Measurements from ENCODE around the gene DPP6. TPM values are rescaled to one million over a fixed set of nuclear protein-coding genes. Genes with fewer than 3 reads are reported as not detected.

Gene DPP6
- total RNA-seq, 2 experiments from 2014 or later: not detected

DNA sequence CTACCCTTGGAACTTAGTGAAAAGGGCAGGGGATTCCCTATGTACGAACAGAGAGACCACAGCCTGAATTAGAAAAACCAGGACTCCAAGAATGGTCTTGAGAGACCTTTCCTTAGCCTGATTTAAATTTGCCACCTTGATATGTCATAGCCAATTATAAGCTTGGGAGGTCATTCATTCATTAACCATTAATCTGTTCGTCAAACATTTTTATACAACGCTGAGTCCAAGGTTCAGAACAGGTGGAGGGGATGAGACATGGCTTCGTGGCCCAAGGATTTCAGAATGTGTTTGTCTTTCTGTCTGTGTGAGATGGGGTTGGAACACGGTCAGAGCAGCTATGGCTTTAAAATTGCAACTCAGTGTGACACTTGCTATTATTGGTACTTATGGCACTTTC is 792.8 kb downstream of the DPP6 start:
- no peak overlapping the region for H3K27ac ChIP-seq (ENCODE audit: low read depth in 1 of 2, low read length in 2 of 2)
- ATAC-seq (ENCODE audit: poor library complexity) (no peak), DNase-seq (no peak)
- TF ChIP-seq, protein P1, sequence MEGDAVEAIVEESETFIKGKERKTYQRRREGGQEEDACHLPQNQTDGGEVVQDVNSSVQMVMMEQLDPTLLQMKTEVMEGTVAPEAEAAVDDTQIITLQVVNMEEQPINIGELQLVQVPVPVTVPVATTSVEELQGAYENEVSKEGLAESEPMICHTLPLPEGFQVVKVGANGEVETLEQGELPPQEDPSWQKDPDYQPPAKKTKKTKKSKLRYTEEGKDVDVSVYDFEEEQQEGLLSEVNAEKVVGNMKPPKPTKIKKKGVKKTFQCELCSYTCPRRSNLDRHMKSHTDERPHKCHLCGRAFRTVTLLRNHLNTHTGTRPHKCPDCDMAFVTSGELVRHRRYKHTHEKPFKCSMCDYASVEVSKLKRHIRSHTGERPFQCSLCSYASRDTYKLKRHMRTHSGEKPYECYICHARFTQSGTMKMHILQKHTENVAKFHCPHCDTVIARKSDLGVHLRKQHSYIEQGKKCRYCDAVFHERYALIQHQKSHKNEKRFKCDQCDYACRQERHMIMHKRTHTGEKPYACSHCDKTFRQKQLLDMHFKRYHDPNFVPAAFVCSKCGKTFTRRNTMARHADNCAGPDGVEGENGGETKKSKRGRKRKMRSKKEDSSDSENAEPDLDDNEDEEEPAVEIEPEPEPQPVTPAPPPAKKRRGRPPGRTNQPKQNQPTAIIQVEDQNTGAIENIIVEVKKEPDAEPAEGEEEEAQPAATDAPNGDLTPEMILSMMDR (IDR thresholded peaks at IDR 0.05): no peak
- Mint-ChIP-seq H3K4me3 (no peak overlapping the region), H3K36me3 (ENCODE audit: low read depth) (no peaks in the 10 kb centered on the region), H3K4me1 (ENCODE audit: low read depth) (no peaks in the 10 kb centered on the region), H3K27me3 (peaks cover 43% of the 10 kb centered on the region), H3K9me3 (peaks cover 7% of the 10 kb centered on the region), H3K27ac (no peak overlapping the region)
- H3K4me1 ChIP-seq (ENCODE audit: insufficient read depth, low read length): no peaks in the 10 kb centered on the region
- intact Hi-C loops (cut with DNase I, micrococcal nuclease): no loop called here
- no peaks in the 10 kb centered on the region for H3K36me3 ChIP-seq (ENCODE audit: insufficient read depth, low read length)
- peaks cover 0 to 13% of the 10 kb centered on the region in 2 experiments for H3K27me3 ChIP-seq (ENCODE audit: control insufficient read depth in 1 of 2, insufficient read depth in 2 of 2, low read length in 2 of 2)
- no peak overlapping the region for H3K4me3 ChIP-seq (ENCODE audit: low read length)
- ChIA-PET POLR2A (no interaction called here), CTCF (interaction anchor here (1.0 kb wide), 1 partner anchor 11 kb away, joined by 3 read pairs; no protein-coding TSS in a partner anchor)
- H3K9me3 ChIP-seq (ENCODE audit: control insufficient read depth in 1 of 2, insufficient read depth in 1 of 2, low read length in 2 of 2): peaks cover 3 to 4% of the 10 kb centered on the region in 2 experiments

DNA sequence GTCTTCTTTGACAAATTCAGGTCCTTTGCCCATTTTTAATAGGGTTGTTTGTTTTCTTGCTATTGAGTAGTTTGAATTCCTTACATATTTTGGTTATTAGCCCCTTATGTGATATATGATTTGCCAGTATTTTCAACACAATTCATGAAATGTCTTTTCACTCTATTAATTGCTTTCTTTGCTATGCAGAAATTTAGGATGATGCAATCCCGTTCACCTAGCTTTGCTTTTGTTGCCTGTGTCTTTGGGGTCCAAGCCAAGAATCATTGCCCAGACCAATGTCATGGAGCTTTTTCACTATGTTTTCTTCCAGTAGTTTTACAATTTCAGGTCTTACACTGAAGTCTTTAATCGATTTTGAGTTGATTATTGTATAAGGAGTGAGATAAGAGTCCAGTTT is 796.3 kb downstream of the DPP6 start:
- Histone ChIP-seq H3K4me3 (ENCODE audit: low read length) (no peak overlapping the region), H3K27me3 (ENCODE audit: control insufficient read depth in 1 of 2, insufficient read depth in 2 of 2, low read length in 2 of 2) (peaks cover 0 to 8% of the 10 kb centered on the region in 2 experiments), H3K4me1 (ENCODE audit: insufficient read depth, low read length) (no peaks in the 10 kb centered on the region), H3K36me3 (ENCODE audit: insufficient read depth, low read length) (no peaks in the 10 kb centered on the region), H3K27ac (ENCODE audit: low read depth in 1 of 2, low read length in 2 of 2) (no peak overlapping the region), H3K9me3 (ENCODE audit: control insufficient read depth in 1 of 2, insufficient read depth in 1 of 2, low read length in 2 of 2) (peaks cover 5 to 8% of the 10 kb centered on the region in 2 experiments)
- H3K9me3 Mint-ChIP-seq: peaks cover 7% of the 10 kb centered on the region
- ChIA-PET POLR2A (no interaction called here), CTCF (no interaction called here)
- intact Hi-C loops (cut with DNase I, micrococcal nuclease): no loop called here
- TF ChIP-seq, protein P1 (IDR thresholded peaks at IDR 0.05): no peak
- no peaks in the 10 kb centered on the region for H3K36me3 Mint-ChIP-seq (ENCODE audit: low read depth)
- DNase-seq (no peak), ATAC-seq (ENCODE audit: poor library complexity) (no peak)
- no peaks in the 10 kb centered on the region for H3K4me1 Mint-ChIP-seq (ENCODE audit: low read depth)
- H3K27ac Mint-ChIP-seq: no peak overlapping the region
- H3K27me3 Mint-ChIP-seq: peaks cover 53% of the 10 kb centered on the region
- no peak overlapping the region for H3K4me3 Mint-ChIP-seq

DNA sequence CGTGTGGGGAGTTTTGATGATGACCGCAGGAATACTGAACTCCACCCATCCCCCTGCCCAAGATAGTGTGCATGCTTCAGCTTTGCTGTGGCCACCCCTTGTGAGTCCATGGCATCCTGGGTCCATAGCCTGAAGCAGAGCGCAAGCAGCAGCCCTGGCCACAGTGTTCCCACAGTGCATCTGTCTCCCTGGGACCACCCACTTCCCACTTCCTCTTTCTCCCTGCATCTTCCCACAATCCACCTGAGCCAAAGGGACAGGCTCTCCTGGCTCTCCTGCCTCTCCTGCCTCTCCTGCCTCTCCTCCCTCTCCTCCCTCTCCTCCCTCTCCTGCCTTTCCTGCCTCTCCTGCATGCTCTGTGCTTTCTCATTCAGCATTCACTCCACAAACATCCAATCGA is 800.0 kb downstream of the DPP6 start:
- Mint-ChIP-seq H3K27me3 (peaks cover 46% of the 10 kb centered on the region), H3K4me3 (no peak overlapping the region), H3K27ac (no peak overlapping the region), H3K36me3 (ENCODE audit: low read depth) (no peaks in the 10 kb centered on the region), H3K9me3 (peaks cover 7% of the 10 kb centered on the region), H3K4me1 (ENCODE audit: low read depth) (no peaks in the 10 kb centered on the region)
- ChIA-PET POLR2A (no interaction called here), CTCF (no interaction called here)
- H3K27me3 ChIP-seq (ENCODE audit: control insufficient read depth in 1 of 2, insufficient read depth in 2 of 2, low read length in 2 of 2): peaks cover 0 to 4% of the 10 kb centered on the region in 2 experiments
- DNase-seq (no peak), ATAC-seq (ENCODE audit: poor library complexity) (no peak)
- H3K9me3 ChIP-seq (ENCODE audit: control insufficient read depth in 1 of 2, insufficient read depth in 1 of 2, low read length in 2 of 2): peaks cover 5 to 8% of the 10 kb centered on the region in 2 experiments
- H3K36me3 ChIP-seq (ENCODE audit: insufficient read depth, low read length): no peaks in the 10 kb centered on the region
- H3K4me1 ChIP-seq (ENCODE audit: insufficient read depth, low read length): no peaks in the 10 kb centered on the region
- intact Hi-C loops (cut with DNase I, micrococcal nuclease): no loop called here
- H3K27ac ChIP-seq (ENCODE audit: low read depth in 1 of 2, low read length in 2 of 2): no peak overlapping the region
- TF ChIP-seq, protein P1 (IDR thresholded peaks at IDR 0.05): no peak
- no peak overlapping the region for H3K4me3 ChIP-seq (ENCODE audit: low read length)

Measured in CD4-positive, alpha-beta T cell (primary cell).